GM19043 (cell line): ENCODE measurements around the gene HIPK2.
"Not testable (repeated sequence)": the region's sequence is repeated elsewhere in the genome, so short reads cannot be mapped to it uniquely, and the experiment has no call there.

ENCODE experiments used
- ATAC-seq: cut with Tn5 transposase; IDR thresholded peaks from one replicate; pipeline ENCODE4 v1.9.1; 2021; ENCODE audit warnings: low read depth; ENCODE audit not compliant: unreplicated experiment

The HIPK2 gene

DNA sequence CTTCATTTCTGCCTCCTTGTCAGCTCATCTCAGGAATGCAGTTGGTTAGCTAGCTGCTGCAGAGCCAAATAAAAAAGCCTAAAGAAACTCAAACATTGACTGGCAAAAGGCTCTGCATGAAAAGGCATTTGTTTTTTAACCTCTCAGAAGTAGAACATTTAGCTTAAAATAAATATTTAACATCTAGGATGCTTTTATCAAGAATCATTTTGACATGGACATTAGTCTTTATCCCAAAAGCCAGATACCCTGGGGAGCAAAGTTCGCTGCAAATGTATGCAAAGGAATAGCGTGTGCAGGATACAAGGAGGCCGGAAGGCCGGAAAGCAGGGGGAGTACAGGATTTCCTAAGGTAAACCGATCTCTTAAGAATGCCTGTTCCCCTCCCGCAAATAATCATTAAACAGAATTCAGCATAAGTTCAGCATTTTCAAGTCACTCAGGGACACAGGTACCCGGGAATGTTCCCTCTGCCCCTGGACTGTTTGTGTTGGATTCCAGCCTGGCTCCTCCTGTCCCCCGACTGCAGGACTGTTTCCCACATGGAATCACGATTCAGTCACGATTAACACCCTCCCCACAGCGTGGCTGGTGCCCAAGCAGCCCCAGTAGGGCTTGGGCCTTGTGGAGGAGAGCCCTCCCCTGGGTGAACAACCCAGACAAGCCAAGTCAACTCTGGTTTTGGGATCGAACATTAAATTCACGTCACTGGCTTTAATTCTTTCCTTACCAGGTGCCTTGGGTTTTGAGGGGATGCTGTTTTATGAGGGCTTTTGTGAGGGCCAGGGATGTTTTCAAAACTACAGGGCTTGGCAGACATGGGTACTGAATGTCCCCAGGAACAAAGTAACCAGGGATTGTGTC is 97.8 kb downstream of the HIPK2 start:
- no peak for ATAC-seq

DNA sequence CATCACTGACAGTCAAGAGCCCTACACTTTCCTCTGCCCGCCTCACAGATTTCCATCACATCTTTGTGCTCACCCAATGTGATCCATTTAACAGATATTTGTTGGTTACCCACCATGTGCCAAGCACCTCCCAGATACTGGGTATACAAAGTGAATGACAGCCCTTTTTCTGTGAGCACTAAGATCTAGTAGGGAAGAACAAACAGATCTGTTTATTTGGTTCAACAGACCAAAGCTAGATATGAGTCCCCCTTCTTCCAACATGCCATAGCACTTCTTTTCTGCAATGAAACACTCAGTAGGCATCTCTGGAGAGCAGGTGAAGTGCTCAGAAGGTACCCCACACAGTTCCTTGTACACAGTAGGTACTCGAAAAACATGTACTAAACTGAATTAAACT is 101.4 kb downstream of the HIPK2 start:
- no peak for ATAC-seq

DNA sequence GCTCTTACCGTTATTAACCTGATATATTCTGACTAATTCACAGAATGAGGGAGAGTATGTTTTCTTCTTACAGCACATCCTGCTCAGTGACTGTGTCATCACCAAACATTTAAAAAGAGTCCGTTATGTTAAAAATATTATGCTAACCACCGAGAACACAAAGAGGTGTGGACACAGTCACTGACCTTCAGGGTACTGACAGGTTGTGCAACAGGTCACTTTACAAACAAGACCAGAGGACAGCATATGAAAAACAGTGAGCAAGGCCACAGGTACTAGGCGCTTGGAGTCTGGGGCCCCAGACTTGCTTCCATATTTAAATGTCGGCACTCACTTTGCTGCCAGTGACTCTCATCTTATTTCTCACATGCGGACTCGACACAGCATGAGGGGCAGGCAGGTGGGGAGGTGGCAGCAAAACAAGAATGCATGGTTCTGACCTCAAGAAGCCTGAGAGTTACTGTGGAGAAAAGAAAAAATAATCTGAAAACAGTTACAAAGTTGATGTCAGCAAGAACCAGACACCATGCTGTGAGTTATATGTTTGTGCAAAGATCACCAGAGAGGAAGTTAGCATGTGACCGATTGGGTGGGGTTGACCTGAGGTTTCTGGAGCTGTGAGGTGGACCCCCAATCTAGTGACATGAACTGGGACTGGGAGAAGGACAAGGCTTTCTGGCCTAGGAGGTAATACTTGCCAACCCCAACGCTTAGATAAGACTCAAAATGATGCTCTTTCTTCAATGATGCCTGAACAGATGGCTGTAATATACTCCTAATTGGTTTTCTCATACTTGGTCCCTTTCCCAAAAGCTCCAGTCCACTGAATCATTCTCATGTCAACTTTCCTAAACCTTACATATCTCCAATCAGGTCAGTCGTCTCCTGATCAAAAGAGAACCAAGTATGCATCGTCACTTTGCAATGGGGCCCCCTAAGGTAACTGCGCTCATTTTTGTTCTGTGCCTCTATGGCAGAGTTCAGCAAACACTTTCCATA is 102.4 kb downstream of the HIPK2 start:
- no peak for ATAC-seq

DNA sequence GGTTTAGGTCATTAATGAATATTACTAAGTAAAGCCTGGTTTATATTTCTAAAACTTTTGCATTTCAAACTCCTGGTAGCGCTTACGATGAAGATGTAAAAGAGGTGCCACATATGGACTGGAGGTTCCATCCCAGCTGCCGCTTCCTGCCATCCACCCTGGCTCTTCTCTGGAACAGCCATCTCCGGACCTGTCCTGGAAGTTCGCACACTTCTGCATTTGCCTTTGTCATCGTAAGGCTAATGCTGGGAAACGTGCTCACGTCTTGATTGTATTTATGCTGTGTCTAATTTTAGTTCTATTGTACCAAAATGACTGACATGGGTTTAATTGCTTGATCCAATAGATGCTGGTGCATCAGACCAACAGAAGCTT is 103.1 kb downstream of the HIPK2 start:
- ATAC-seq: no peak

DNA sequence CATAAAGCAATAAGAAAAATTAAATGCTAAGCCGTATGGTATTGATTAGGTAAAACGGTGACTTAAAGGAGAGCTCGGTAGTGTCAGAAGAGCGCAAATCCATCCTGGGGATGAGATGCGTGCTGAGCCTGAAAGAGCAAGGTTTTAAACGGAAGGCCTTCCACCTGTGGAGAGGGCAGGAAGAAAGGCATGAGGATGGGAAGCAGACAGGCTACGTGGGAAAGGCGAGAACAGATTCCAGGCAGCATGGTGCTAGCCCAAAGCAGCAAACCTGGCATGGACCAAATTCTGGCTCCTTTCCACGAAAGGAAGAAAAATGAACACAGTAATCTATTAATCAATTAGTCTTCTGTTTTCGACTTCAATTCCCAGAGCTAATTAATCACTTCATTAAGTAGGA is 103.5 kb downstream of the HIPK2 start:
- ATAC-seq: no peak

DNA sequence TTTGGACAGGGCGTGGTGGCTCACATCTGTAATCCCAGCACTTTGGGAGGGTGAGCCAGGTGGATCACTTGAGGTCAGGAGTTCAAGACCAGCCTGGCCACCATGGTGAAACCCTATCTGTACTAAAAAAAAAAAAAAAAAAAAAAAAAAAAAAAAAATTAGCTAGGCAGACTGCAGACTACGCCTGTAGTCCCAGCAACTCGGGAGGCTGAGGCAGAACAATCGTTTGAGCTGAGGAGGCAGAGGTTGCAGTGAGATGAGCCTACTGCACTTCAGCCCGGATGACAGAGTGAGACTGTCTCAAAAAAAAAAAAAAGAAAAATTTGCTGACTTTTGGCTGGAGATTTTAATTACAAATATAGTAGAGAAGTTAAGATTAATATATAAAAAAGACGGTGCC is 104.0 kb downstream of the HIPK2 start:
- no peak for ATAC-seq

DNA sequence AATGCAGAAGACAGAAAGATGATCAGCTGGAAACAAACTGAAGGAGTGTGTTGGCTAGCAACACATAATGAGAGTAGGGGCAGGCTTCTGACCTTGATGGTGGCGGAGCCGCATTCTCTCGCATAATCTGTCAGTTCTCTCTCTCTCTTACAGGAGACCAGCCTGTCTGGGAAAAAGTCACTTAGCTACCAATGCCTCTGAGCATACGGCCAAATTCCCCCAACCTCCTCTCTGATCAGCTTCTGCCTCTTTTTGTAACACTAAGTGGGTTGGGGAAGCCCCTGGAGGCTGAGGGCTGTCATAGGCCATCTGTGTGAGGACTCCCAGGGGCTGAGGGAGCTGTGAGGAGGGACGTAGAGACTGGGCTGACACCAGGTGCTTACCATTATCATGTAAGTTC is 104.6 kb downstream of the HIPK2 start:
- peak; percentile 84 for ATAC-seq

DNA sequence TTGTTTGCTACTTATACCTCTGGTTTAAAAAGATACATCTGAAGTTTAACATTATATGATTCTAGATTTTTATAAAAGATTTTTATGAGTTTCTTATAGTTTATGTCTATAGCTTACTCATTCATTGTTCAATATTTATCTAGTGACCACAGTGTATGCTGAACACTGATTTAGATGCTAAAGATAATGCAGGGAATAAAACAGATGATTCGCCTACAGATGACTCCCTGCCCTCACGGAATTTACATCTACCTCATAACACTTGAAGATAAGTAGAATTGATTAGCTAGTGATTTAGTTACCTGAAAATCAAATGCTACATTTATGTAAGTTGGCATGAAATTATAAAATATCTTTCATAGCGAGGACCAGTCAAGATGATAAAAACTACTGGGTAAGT is 105.8 kb downstream of the HIPK2 start:
- no peak for ATAC-seq

DNA sequence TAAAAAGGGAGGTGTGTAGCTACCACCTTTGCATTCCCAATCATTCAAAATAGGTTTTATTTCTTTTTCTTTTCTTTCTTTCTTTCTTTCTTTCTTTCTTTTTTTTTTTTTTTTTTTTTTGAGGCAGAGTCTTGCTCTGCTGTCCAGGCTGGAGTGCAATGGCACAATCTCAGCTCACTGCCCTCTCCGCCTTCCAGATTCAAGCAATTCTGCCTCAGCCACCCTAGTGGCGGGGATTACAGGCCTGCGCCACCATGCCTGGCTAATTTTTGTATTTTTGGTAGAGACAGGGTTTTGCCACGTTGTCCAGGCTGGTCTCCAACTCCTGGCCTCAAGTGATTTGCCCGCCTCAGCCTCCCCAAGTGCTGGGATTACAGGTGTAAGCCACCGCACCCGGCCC is 107.1 kb downstream of the HIPK2 start:
- ATAC-seq: not testable (repeated sequence)

DNA sequence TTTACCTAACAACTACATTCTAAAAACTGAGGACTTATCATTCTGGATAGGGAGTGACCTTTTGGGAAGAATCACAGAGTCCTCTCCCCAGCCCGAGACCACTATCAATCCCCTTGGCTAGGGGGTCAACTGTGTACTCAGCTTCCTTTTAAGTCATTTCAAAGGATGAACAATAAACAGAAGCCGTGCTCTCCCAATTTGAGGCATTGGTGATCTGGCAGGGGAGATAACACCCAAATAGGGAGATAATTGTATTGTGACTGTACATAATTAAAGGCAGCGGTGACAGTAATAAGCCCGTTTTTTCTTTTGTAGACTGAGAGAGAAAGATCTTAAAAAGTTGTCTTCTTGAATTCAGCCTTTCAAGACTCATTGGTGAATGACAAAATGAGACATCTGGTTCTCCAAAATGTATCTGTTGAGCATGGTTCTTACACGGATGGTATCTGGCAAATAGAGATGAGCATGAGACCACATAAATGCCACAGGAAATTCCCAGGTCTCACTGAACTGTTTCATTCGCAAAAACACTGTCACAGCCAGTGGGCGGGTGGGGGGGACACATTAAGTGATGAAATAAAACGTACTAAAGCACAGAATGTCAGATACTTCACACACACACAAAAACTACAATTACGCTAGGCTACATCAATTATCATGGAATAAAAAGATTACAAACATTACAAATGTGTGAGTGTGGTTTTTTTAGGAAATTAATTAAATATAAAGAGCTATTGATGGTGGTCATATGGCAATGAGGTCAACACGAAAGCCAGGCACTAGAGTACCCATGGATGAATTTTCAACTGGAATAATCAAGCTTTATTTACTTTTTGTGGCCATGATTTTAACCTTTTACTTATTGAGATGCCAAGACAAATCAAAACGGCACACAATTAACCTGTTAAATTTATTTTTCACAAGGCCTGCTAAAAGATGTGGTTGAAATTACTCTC is 108.4 kb downstream of the HIPK2 start:
- no peak for ATAC-seq

DNA sequence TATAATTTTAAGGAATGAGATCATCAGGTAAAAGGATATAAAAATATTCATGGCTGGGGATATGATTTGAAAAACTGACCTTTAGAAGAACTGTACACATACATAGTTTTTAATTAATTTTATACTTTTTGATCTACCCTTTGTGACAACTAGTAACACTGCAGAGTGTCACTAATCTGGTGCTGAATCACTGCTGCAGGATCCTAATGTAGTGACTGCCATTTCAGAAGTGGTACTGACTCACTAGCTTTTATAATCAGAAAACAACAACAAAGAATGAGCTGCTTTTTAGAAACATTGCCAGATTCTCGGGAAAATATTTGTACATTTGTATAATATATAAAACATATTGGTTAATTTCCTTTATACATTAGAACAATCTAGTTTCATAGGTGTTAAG is 110.4 kb downstream of the HIPK2 start:
- ATAC-seq: no peak

DNA sequence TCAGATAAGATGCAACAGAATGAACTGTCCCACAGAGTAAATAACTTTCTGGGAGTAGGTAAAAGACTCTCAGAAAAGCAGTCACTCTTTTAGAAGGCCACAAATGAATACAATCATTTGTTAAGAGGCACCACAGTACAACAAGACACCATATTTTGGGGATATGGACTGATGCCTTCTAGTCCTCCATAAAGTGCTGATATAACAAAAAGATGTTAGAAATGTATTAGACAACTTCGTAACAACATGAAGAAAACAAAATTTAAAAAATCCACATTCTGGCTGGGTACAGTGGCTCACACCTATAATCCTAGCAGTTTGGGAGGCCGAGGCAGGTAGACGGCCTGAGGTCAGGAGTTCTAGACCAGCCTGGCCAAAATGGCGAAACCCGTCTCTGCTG is 111.3 kb downstream of the HIPK2 start:
- ATAC-seq: no peak

DNA sequence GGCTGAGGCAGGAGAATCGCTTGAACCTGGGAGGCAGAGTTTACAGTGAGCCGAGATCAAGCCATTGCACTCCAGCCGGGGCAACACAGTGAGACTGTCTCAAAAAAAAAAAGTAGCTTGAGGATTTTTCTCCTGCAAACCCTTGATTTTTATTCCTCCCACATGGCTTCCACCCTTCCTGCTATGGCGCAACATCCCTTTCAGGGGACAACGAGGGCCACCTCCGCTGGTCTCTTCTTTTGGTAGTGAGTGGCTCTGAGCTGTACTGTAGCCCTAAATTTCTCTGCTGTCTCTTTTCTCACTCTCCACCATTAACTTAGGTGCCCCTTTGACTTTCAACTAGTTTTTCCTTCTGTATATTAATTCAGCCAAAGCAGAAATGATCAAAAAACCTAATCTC is 113.4 kb downstream of the HIPK2 start:
- no peak for ATAC-seq

DNA sequence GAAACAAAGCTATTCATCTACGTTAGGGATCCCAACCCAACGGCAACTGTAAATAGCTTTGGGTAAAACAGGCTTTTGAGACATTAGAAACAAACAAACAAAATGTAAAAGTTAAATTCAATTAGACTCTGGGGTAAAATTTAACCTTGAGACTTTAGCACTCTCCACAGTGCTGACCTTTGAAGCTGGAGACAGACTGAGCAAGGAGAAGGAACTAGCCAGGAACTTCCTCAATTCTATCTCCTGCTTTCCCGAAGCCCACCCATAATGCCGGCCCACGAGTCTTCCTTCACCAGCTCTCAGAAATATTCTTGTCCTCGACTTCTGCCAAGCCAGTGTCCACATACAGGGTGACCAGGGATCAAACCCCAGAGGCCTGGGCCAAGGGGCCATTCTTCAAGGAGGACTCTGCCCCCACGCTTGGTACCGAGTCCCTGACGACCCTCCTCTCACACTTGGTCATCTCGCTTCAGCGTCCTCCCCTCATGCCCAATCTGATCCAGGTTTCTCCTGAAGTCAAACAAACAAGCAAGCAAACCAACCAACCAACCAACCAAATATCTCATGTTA is 114.1 kb downstream of the HIPK2 start:
- ATAC-seq: no peak

DNA sequence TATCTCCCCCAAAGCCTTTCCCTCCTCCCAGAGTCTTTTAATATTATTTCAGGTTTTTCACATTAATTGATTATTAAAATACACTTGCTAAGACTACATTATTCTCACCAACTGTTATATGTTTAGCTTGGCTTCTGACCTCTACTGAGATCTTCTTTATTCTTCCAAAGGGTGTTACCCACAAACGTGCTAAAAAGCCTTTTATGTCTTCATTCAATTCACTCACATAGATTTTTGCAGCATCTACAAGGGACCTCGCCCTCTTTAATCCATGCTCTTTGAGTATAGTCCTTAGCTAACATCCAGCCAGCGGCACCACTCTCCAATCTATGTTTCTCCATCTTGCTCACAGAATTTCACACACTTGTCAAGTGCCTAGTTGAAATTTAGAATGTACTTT is 115.9 kb downstream of the HIPK2 start:
- no peak for ATAC-seq

DNA sequence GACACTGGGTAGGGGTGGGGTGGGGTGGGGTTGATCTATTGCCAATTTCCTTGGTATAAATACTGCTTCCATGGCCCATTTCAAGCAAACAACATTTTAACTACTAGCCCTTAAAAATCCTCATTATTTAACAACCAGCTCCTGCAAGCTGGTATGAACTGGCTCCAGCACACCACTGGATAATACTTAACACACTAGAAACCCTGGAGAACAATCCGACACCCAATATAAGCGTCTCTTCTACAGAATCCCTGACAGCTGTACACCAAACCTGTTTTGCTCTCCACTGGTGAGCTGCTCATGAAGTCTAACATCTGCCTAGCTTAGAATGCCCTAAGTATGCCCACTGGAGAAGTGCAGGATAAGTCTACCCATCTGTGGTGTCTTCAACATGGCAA is 116.8 kb downstream of the HIPK2 start:
- ATAC-seq: no peak

DNA sequence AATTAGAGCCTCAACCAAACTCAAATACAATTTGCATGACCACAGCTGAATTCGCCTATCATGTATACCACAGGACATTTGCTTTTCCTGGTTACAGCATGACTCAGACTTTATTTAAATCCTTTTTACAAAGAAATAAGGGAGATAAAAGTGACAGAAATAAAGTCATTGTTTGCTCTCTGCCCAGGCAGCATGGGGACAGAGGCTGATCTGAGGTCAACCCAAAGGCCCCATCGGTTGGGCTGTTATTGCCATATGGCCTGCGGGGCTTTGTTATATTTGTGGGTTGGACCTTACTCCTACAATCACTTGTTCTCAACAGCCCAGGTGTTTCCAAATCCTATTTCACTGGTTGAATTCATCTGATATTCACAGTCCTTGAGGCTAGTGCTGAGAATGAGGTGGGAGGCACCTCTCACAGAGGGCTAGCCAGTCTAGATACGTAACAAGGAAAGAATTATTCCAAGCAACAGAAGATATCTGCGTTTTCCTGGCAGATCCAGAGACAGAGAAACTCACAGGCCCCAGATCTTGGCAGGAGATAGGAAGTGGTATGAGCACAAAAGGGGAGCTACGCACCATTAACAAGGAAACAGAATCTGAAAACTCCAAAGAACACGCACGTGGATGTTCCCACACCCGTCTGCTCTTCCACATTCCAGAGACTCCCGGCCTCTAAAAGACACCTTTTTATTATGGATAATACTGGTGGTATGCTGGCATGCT is 117.3 kb downstream of the HIPK2 start:
- ATAC-seq: no peak

DNA sequence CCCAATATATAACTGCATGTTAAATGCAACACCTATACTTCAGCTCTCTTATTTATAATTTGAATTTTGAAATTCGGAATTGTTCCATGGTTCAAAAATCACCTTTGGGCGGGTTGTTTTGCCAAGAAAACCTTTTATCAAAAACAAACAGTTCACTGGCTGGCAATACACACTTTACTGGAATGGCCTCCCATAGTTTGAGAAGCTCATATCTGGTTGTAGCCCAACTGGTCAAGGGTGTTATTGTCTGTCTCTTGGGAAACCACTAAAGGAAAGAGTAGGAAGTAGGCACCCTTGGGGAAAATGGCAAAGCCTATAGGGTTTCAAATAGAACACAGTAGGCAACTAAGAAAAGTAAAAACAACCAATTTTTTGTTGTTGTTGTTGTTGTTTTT is 117.9 kb downstream of the HIPK2 start:
- ATAC-seq: no peak

DNA sequence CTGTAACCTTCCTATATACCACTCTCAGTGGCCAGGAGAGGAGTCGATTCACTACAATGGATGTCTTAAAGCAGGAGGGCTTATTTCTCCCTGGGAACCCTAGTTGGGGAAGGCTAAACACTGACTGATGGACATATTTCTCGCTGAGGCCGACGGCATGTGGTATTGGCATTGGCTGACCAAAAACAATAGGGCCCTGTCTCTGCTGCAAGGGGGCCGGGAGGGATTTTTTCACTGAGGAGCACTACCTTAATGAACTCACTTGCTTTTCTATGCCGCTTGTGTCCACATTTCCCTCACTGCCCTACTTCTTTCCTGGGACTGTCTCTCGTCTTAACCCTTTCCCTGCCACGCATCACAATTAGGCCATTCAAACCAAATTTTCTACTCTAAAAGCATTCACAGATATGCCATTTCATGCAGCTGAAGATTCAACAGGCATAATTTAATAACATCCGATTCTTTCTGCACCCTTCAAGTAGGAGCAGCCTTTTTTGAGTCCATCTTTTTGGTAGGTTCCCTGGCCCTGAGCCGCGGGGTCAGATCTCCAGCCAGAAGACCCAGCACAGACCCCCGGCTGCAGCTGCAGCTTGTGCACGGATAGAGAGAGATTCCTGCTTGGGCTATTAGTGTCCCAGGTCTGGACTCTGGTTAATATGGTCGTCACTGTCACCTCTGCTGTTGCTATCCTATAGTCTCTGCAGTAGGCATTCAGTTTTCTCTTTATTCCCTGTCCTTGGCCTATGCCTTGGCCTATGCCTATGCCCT is 118.7 kb downstream of the HIPK2 start:
- ATAC-seq: no peak
